ENCODE results near the gene CERS6. TPM values are rescaled to one million over a fixed set of nuclear protein-coding genes. Genes with fewer than 3 reads are reported as not detected.

CERS6 gene
- polyA plus RNA-seq, 1 donor from 2014 or later, result 59.3 TPM

GRCh38 chr2:168594778-168595177, 138.7 kb downstream of the CERS6 start:
- Histone ChIP-seq H3K9me3 (ENCODE audit: low read length) (no peaks in the 10 kb centered on the region), H3F3A (ENCODE audit: insufficient read depth, low read length, poor library complexity, severe bottlenecking) (no peaks in the 10 kb centered on the region), H3K36me3 (ENCODE audit: insufficient read depth, low read length) (no peaks in the 10 kb centered on the region), H3K9me2 (ENCODE audit: insufficient read depth, low read length) (no peaks in the 10 kb centered on the region), H2AFZ (ENCODE audit: low read depth, low read length) (no peak overlapping the region), H3K9ac (ENCODE audit: low read length) (no peak overlapping the region), H3K4me3 (ENCODE audit: low read length) (no peak overlapping the region), H4K20me1 (ENCODE audit: insufficient read depth) (no peaks in the 10 kb centered on the region), H3K79me2 (replicated peaks; ENCODE audit: insufficient read depth, low read length) (peaks cover 6% of the 10 kb centered on the region), H3K27me3 (ENCODE audit: insufficient read depth, low read depth, low read length) (no peaks in the 10 kb centered on the region), H3K4me2 (ENCODE audit: low read length) (no peak overlapping the region), H3K27ac (ENCODE audit: low read length) (no peak overlapping the region)
- no peak for TF ChIP-seq CTCF (IDR thresholded peaks at IDR 0.05; ENCODE audit: poor library complexity, severe bottlenecking)
- TF ChIP-seq SMC3 (conservative IDR thresholded peaks at IDR 0.05; ENCODE audit: poor library complexity), result no peak
- TF ChIP-seq RAD21 (conservative IDR thresholded peaks at IDR 0.05), result no peak
- no peak for TF ChIP-seq MXI1 (conservative IDR thresholded peaks at IDR 0.05; ENCODE audit: poor library complexity, severe bottlenecking)
- TF ChIP-seq POLR2AphosphoS5 (IDR thresholded peaks at IDR 0.05), result no peak
- TF ChIP-seq TAF1 (IDR thresholded peaks at IDR 0.05; ENCODE audit: low read depth), result no peak
- no peak for TF ChIP-seq EZH2 (IDR thresholded peaks at IDR 0.05; ENCODE audit: borderline replicate concordance, insufficient read depth, low read length, poor library complexity, severe bottlenecking)
- TF ChIP-seq EP300 (conservative IDR thresholded peaks at IDR 0.05; ENCODE audit: poor library complexity, severe bottlenecking), result no peak
- no peak for TF ChIP-seq REST (IDR thresholded peaks at IDR 0.05; ENCODE audit: borderline replicate concordance)

- no peaks in the 10 kb centered on the region for H3K36me3 ChIP-seq (ENCODE audit: insufficient read depth, low read length)
- no peak overlapping the region for H3K9ac ChIP-seq (ENCODE audit: low read length)
- no peaks in the 10 kb centered on the region for H3K9me3 ChIP-seq (ENCODE audit: low read length)
- H3K79me2 ChIP-seq (replicated peaks; ENCODE audit: insufficient read depth, low read length), result no peaks in the 10 kb centered on the region
- TF ChIP-seq REST (IDR thresholded peaks at IDR 0.05; ENCODE audit: borderline replicate concordance) (no peak), TAF1 (IDR thresholded peaks at IDR 0.05; ENCODE audit: low read depth) (no peak), SMC3 (conservative IDR thresholded peaks at IDR 0.05; ENCODE audit: poor library complexity) (no peak), MXI1 (conservative IDR thresholded peaks at IDR 0.05; ENCODE audit: poor library complexity, severe bottlenecking) (no peak), CTCF (IDR thresholded peaks at IDR 0.05; ENCODE audit: poor library complexity, severe bottlenecking) (no peak), EP300 (conservative IDR thresholded peaks at IDR 0.05; ENCODE audit: poor library complexity, severe bottlenecking) (no peak), POLR2AphosphoS5 (IDR thresholded peaks at IDR 0.05) (no peak), EZH2 (IDR thresholded peaks at IDR 0.05; ENCODE audit: borderline replicate concordance, insufficient read depth, low read length, poor library complexity, severe bottlenecking) (no peak), RAD21 (conservative IDR thresholded peaks at IDR 0.05) (no peak)
- H3K4me2 ChIP-seq (ENCODE audit: low read length), result no peak overlapping the region
- H3F3A ChIP-seq (ENCODE audit: insufficient read depth, low read length, poor library complexity, severe bottlenecking), result no peaks in the 10 kb centered on the region
- no peak overlapping the region for H2AFZ ChIP-seq (ENCODE audit: low read depth, low read length)
- H3K27me3 ChIP-seq (ENCODE audit: insufficient read depth, low read depth, low read length), result no peaks in the 10 kb centered on the region
- H3K4me3 ChIP-seq (ENCODE audit: low read length), result no peak overlapping the region
- no peaks in the 10 kb centered on the region for H3K9me2 ChIP-seq (ENCODE audit: insufficient read depth, low read length)
- H4K20me1 ChIP-seq (ENCODE audit: insufficient read depth), result no peaks in the 10 kb centered on the region
- no peak overlapping the region for H3K27ac ChIP-seq (ENCODE audit: low read length)
These were observed 141.0 kb downstream of the CERS6 start for GRCh38 chr2:168596881-168597655.
